Erythroblast (primary cell): ENCODE measurements around the gene AAK1.

Experiments used
- GATA1 ChIP-seq: IDR thresholded peaks from 2 replicates; pipeline ENCODE4 v1.6.1; 2011; ENCODE audit warnings: low read depth, mild to moderate bottlenecking, control low read depth, low read length, moderate library complexity
- POLR2A ChIP-seq: IDR thresholded peaks from 2 replicates; pipeline ENCODE4 v1.6.1; 2011; ENCODE audit warnings: mild to moderate bottlenecking, low read length

GRCh38 chr2:69566669-69567068 lies 76.9 kb downstream of the AAK1 start:
- no peak for TF ChIP-seq POLR2A
- no peak for TF ChIP-seq GATA1
